ENCODE measurements around the gene MUC4.
"Not testable (repeated sequence)": the region's sequence is repeated elsewhere in the genome, so short reads cannot be mapped to it uniquely, and the experiment has no call there.

Gene MUC4

DNA sequence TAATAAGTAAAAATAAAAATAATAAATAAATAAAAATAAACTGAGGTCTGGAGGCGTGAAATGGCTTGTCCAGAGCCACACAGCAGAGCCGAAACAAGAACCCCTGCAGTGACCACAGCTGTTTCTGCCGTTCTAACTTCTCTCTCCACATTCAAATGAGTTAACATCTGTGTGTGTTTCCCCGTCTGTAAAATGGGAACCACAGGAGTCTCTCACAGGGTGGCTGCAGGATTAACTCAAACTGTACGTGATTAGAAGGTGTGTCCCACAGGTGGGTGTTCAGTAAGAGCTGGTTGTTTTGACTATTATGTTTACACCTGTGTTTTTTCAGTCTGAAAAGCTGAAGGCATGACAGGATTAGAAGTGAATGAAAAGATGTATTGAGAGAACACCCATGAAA lies 27.0 kb upstream of the MUC4 start:
- DNase-seq (ENCODE audit: low read depth in 2 of 2): no peak

DNA sequence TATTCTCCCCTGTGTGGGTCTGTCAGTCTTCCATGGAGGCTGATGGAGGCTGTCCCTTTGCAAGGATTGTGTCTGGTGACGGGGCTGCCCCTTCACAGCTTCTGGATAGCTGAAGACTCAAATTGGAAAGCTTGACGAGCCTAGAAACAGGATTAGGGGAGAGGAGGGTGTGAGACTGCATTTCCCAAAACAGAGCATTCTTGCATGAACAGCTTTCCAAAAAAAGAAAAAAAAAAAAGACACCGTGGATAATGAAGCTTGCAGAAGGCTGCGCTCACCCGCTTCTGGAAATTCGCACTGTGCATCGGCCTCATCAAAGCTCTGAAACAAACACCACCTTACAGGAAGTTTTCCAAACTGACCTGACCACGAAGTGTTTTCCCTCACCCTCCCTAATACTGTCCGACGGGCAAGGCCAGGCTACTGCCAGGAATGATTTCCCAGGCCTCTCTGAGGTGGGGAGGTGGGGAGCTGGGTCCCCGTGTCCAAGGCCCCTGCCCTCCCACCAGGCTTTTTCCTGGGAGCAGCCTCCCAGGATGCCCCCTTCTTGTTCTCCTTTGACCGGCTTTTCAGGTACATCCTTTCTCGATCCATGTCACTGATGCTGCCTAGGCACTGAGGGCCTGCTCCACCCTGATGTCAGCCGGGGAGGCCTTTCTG lies 24.9 kb upstream of the MUC4 start:
- DNase-seq (ENCODE audit: low read depth in 2 of 2): no peak

DNA sequence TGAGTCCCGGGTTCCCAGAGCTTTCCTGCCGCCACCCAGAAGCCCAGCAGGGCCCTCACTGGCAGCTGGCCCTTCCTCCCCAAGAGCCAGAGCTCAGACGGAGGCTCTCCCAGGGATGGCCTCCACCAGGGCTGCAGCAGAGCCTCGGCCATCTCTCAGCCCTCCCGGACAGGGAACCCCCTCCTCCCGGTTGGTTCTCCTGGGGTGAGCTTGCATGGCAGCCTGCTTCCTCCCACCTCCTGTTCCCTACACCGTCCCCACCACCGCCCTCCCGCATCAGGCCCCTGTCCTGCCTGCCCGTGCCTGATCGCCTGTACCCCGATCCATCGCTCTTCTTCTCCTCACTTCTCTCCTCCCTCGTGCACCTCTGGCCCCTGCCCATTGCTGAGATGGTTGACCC lies 24.1 kb upstream of the MUC4 start:
- DNase-seq (ENCODE audit: low read depth in 2 of 2): no peak

DNA sequence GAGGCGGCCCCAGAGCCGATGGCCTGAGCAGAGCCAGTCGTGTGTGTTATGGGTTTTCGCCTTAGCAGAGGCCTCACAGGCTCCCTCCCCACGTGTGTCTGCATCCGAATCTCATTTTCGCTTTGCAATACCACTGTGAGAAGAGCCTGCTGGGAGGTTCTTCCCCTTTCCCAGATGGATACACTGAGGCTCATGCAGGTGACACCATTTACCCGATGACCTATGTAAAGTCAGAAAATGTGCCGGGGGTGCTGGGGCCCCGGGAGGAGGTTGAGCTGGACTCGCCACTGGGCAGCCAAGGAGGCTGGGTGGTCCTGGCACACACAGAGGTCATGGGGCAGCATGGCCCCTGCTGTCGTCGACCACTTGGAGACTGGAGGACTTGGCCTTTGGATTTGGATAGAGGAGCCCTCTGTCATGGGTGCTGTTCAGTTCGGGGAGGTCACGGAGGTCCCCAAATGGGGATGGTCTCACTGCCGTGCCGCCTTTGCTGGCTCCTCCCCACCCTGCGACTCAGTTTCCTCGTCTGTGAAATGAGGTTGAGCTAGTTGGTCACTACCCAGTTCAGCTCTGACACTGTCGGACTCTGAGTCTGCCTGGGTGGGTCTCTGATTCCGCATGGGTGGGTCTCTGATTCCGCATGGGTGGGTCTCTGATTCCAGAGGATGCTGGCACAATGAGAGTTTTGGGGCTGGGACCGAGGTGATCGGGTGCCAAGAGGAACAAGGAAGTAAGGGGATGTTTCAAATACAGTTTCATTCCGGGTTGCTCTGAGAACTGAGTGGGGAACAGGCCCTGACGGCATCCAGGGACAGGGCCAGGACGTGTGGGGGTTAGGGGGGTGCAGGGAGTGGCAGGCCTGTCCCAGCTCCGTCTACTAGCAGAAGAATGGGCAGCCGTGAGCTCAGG lies 23.2 kb upstream of the MUC4 start:
- DNase-seq (ENCODE audit: low read depth in 2 of 2): no peak

DNA sequence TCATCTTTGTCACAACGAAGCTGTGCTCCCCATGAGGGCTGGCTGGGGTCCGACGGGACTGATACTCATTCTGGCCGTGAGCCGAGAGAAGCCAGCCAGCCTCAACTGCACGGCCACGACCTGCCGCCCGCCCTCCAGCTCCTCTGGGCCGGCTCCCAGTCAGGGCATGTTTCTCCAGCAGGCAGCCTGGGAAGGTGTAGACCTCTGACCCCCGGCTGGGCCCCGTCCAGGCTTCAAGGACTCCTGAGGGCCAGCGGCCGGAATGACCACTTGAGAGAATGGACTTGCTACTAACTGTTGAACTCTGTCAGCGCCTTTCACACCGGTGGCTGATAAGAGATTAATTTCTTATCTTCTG lies 18.1 kb upstream of the MUC4 start:
- no peak for DNase-seq (ENCODE audit: low read depth in 2 of 2)

DNA sequence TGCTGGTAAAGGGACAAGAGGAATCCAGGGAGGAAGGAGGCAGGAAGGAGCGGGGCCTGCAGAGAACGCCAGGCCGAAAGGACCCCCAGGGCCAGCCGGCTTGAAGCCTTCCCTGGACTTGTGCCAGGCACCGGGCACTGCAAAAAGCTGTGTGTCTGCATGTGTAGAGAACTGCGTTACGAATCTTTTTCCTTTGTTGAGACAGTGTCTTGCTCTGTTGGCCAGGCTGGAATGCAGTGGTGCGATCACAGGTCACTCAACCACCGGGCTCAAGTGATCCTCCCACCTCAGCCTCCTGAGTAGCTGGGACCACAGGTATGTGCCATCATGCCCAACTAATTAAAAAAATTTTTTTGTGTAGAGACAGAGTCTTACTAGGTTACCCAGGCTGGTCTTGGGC lies 17.0 kb upstream of the MUC4 start:
- DNase-seq (ENCODE audit: low read depth in 2 of 2): no peak

DNA sequence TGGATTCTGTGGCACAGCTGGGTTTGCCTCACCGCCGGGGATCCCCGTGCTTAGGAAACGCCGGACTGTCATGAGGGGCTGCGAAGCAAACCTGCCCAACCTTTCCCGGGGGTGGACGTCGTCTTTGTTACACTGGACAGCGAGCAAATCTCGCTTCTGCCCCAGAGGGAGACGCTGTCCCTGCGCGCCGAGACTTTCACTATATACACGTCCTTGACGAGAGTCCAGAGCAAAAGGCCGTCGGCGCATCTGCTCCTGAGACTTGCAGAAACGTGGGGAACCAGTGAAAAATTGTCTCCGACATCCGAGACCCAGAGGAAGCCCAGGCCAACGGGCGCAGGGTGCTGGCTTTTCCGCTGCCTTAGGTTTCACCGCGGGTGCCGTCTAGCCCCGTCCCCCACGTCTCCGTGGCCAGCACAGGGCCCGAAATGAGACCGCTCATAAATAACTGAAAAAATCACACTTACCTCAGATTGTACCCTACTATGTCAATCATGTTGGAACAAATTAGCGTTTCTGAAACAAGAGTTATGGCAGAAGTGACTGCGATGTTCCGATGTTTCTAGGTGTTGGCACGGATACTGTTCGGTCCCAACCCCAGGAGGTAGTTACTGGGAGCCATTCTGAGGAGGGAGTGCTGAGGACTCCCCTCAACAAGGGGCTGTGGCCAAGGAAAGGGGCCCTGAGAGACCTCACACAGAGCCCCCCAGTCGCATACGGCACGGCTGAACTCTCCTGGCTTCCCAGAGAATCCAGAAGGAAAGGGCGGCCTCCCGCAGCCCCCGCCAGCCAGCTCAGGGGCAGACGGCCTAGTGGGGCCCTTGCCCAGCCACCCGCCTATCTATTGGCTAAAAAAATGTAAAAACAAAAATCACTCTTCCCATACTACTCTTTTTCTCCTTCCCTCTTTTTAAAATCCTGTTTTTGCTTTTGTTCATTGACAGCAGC lies 14.4 kb upstream of the MUC4 start:
- DNase-seq (ENCODE audit: low read depth in 2 of 2): no peak

DNA sequence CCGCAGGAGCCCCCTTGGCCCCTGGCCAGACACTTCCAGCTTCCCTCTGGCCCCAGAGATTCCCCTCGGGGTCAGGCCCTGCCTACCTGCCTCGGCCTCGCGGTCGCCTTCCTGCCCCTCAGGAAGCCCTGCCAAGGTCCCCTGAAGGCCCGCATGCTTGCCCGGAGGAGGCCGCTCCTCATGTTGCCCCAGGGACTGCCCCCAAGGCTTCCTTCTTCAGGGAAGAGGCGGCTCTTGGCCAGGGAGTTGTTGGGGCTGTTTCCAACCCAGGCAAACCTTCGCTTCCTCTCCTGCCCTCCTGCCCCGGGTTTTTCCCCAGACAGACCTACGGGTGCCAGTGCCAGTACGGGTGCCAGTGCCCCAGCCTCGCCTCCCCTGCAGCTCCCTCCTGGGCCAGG lies 13.5 kb upstream of the MUC4 start:
- DNase-seq (ENCODE audit: low read depth in 2 of 2): no peak

DNA sequence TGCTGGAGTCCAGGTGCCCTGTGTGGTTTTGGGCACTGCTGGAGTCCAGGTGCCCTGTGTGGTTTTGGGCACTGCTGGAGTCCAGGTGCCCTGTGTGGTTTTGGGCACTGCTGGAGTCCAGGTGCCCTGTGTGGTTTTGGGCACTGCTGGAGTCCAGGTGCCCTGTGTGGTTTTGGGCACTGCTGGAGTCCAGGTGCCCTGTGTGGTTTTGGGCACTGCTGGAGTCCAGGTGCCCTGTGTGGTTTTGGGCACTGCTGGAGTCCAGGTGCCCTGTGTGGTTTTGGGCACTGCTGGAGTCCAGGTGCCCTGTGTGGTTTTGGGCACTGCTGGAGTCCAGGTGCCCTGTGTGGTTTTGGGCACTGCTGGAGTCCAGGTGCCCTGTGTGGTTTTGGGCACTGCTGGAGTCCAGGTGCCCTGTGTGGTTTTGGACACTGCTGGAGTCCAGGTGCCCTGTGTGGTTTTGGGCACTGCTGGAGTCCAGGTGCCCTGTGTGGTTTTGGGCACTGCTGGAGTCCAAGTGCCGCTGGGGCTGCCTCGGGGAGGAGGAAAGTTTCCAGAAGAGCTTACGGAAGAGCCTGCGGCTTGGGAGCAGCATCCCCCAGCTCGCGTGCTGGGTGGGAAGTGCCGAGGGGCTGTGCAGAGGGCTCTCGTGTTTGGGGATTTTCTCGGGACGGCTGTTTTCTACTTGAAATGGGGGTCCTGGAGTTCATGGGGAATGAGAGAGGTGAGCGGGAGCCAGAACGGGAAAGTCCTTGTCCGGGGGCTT lies 12.9 kb upstream of the MUC4 start:
- DNase-seq (ENCODE audit: low read depth in 2 of 2): not testable (repeated sequence)

DNA sequence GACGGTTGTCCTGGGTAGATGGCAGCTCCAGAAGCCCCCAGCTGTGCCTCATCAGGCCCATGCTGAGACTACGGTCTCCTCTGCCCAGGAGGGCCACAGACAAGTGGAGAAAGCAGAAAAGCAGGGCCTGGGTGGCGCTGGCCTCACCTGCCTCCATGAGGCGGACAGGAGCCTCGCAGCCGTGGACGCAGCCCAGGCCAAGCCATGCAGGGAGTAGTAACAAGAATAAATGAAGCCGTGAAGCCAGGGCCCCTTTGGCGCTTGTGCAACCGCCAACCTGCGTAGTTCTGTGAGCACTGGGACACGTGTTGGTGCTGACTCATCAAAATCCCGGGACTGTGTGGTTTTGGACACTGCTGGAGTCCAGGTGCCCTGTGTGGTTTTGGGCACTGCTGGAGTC lies 12.3 kb upstream of the MUC4 start:
- DNase-seq (ENCODE audit: low read depth in 2 of 2): no peak

DNA sequence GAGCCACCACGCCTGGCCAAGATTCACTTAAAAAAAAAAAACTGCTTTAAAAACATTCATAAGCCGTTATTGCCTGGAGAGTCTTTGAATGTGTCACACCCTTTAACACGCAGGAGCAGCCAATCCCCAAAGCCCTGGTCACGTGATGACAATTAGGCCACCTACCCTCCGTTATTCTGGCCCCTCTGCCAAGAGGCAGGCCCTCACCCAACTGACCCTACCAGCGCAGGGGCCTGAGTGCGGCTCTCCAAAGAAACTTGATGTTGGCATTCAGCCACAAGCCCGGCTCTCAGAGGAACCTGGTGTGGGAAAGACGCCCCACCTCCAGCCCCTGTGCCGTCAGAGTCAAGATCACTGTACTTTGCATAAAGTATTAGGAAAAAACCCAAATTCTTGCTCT lies 11.6 kb upstream of the MUC4 start:
- no peak for DNase-seq (ENCODE audit: low read depth in 2 of 2)

DNA sequence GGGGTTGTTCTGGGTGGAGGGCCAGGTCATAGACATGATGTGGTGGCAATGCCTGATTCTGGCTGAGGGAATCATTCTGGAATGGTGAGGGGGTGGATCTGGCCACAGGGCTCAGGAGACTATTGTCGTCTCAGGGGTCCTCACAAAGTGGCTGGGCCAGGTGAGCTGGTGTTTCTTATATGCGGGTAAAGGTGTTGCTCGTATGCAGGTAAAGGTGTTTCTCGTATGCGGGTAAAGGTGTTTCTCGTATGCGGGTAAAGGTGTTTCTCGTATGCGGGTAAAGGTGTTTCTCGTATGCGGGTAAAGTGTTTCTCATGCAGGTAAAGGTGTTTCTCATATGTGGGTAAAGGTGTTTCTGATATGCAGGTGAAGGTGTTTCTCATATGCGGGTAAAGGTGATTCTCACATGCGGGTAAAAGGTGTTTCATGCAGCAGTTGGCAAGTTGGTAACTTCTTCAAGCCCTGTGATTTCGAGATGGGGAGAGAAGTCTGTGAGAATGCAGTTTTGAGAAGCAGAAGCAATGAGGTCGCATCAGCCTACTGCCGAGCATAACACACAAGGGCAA lies 10.5 kb upstream of the MUC4 start:
- DNase-seq (ENCODE audit: low read depth in 2 of 2): no peak

DNA sequence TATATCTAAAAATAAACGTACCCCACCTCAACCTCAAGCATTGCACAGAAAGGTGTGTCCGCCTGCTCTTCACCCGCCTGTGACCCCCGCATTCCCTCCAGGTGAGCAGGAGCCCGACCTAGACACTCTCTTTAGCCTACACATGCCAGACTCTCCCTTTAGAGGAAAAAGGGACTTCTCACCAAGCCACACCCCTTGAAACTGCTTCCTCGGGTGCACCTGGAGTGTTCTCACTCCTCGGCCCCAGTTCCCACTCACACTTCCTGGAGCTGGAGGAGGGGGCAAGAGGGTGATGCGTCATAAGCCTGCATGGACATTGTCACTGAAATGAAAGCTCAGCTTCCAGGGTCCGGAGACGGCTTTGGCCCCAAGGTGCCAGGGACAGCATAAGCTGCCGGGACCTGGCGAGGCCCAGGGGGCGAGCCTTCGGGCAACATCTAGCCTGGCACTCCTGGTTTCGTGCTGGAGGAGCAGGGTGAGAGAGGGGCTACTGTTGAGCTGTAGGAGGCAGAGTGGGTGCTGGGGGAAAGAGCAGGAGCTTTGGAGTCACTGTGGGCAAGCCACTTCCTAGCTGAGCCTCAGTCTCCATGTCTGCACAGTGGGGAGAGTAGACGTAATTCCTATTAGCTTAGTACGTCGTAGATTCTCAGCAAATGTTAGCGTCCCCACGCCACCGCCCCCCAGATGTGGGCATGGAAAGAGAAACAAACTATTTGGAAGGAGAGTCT lies 9.8 kb upstream of the MUC4 start:
- DNase-seq (ENCODE audit: low read depth in 2 of 2): no peak

DNA sequence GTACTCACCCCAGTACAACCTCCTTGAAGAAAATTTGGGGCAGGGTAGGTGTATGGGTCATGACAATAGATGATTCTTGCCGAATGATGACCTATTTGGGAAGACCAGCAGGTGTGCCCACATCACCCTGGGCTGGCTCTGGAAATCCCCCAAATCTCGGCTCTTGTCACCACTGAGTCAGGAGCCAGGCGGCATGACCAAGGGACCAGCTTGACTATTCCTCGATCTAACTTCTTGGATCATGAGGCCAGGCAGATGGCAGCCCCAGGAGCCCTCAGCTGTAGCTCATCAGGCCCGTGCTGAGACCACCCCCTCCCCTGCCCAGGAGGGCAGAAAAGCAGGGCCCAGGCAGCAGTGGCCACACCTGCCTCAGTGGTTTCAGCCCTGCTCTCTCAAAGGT lies 9.2 kb upstream of the MUC4 start:
- DNase-seq (ENCODE audit: low read depth in 2 of 2): no peak

DNA sequence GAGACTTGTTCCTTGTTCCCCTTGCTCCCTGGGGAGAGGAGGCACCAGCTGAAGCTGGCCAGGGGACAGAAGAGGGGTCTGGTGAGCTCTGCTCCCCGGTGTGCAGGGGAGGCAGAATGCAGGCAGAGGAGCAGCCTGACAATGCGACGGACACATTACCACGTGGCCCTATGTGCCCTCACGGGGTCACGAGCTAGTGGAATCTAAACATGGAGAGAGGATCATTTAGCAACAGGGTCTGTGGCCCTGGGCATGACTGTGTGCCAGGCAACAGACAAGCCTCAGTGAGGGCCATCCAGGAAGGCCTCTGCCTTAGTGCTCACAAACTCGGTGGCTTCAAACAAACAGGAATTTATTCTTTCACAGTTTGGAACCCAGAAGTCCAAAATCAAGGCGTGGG lies 8.5 kb upstream of the MUC4 start:
- DNase-seq (ENCODE audit: low read depth in 2 of 2): no peak

DNA sequence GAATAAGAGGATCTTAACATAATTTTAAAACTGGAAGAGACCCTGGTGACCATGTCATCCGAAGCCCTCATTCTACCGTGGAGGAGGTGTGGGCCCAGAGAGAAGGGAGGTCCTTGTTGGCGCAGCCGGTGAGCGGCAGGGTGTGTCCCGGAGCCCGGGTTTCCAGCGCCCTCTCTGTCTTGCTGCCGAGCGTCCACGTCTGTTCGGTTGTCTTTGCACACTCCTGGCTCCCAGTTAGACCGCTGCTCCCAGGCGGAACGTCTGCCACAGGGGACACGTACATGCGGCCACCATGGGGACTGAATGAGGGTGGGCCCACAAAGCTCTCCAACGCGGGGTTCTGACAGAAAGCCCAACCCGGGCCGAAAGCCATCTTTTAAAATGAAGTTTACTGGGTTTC lies 6.6 kb upstream of the MUC4 start:
- DNase-seq (ENCODE audit: low read depth in 2 of 2): no peak

DNA sequence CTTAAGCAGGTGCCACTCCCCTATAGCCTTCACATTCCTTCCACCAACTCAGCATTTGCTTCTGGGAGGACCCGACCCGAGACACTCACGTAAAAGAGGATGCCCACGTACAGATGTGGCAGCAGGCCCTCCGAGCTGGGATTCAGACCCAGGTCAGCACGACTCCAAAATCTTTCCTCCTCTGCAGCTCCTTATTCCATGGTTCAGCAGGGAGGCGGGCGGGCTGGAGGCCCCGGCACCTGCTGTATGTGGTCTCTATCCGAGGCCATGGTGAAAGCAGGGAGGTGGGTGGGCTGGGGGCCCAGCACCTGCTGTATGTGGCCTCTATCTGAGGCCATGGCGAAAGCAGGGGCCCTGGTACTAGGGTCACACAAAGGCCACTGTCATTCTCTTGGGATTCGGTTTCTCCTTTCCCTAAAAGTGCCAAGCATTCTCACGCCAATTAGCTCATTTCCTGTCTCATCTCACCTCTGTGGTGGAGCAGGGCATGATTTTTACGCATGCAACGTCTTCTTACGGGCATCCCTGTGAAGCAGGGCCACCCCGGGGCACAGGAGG lies 5.9 kb upstream of the MUC4 start:
- no peak for DNase-seq (ENCODE audit: low read depth in 2 of 2)

DNA sequence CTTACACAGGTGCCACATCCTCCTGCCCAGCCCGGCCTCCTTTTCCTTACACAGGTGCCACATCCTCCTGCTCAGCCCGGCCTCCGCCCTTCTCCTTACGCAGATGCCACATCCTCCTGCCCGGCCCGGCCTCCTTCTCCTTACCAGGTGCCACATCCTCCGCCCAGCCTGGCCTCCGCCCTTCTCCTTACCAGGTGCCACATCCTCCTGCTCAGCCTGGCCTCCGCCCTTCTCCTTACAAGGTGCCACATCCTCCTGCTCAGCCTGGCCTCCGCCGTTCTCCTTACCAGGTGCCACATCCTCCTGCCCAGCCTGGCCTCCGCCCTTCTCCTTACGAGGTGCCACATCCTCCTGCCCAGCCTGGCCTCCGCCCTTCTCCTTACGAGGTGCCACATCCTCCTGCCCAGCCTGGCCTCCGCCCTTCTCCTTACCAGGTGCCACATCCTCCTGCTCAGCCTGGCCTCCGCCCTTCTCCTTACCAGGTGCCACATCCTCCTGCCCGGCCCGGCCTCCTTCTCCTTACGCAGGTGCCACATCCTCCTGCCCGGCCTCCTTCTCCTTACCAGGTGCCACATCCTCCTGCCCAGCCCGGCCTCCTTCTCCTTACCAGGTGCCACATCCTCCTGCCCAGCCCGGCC lies 4.7 kb upstream of the MUC4 start:
- not testable (repeated sequence) for DNase-seq (ENCODE audit: low read depth in 2 of 2)

DNA sequence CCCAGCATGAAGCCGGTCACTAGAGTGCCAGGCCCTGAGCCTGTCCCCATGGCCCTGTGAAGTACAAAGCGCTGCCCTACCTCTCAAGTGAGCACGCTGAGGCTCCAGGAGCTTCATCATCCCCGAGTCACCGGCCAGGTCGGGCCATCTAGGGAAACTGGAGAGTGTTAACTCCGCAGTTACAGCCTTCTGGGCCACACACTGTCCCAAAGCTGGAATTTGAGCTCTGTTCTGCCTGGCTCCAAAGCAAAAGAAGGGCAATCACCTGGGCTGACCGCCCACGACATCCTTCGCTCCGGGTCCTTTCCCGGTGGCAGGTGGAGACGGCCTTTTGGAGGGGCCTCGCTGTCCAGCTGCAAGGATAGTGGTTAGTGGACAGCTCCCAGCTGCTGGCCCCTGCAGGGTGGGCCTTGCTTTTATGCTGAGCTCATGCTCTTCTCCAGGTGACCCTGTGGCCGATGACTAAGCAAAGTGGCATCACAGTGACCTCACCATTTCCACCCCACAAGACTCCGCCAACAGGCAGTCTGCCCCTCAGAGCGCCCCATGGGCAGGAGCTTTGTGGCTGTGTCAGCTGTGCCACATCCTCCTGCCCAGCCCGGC lies 3.5 kb upstream of the MUC4 start:
- DNase-seq (ENCODE audit: low read depth in 2 of 2): no peak
